CD14-positive monocyte (primary cell): ENCODE measurements around the gene TSPAN3. TPM values are rescaled to one million over a fixed set of nuclear protein-coding genes. Genes with fewer than 3 reads are reported as not detected.

Source experiments
- DNase-seq, 3 donors: peaks; one replicate each; pipeline ENCODE4 v3.0.0-alpha.2; 2011 to 2022
- H2AFZ ChIP-seq: 2 replicates; pipeline ENCODE4 v1.6.0; 2012; ENCODE audit warnings: mild to moderate bottlenecking, low read depth, low read length, inconsistent platforms; ENCODE audit not compliant: insufficient read depth, poor library complexity, severe bottlenecking
- H3K27ac ChIP-seq, 2 donors: 1 replicate in 1 of 2; 2 replicates in 1 of 2; pipeline ENCODE4 v1.5.1; 2012 to 2013; ENCODE audit warnings: low read length in 2 of 2, control low read depth in 1 of 2, inconsistent platforms in 1 of 2, low read depth in 1 of 2, mild to moderate bottlenecking in 1 of 2
- H3K27me3 ChIP-seq, 2 donors: one replicate each; pipeline versions ENCODE4 v1.6.0 to v1.6.1; 2011 to 2013; ENCODE audit warnings: low read length in 2 of 2; ENCODE audit not compliant: control insufficient read depth in 2 of 2, insufficient read depth in 2 of 2
- H3K36me3 ChIP-seq, 2 donors: replicated peaks in 1 of 2; 1 replicate in 1 of 2; 2 replicates in 1 of 2; pipeline versions ENCODE4 v1.5.1 to v1.6.1; 2012 to 2013; ENCODE audit warnings: low read length in 2 of 2, control low read depth in 1 of 2, inconsistent platforms in 1 of 2, mild to moderate bottlenecking in 1 of 2; ENCODE audit not compliant: insufficient read depth in 2 of 2, control insufficient read depth in 1 of 2
- H3K4me1 ChIP-seq, 2 donors: 1 replicate in 1 of 2; 2 replicates in 1 of 2; pipeline versions ENCODE4 v1.5.1 to v1.6.1; 2012 to 2013; ENCODE audit warnings: low read length in 2 of 2, control low read depth in 1 of 2, inconsistent platforms in 1 of 2, mild to moderate bottlenecking in 1 of 2, moderate library complexity in 1 of 2; ENCODE audit not compliant: insufficient read depth in 2 of 2, control insufficient read depth in 1 of 2
- H3K4me2 ChIP-seq: replicated peaks from 2 replicates; pipeline ENCODE3; 2012; ENCODE audit warnings: low read length, moderate library complexity, mild to moderate bottlenecking; ENCODE audit not compliant: poor library complexity, severe bottlenecking; ENCODE audit errors: extremely low read depth
- H3K4me3 ChIP-seq, 3 experiments: fragments of 200-600 bp in 1 of 3; sonication (generic) in 1 of 3; replicated peaks in 1 of 3; 1 replicate in 2 of 3; 2 replicates in 1 of 3; pipeline ENCODE4 v1.5.1; 2011 to 2013; ENCODE audit warnings: low read length in 3 of 3, mild to moderate bottlenecking in 3 of 3, control low read depth in 2 of 3, low read depth in 2 of 3, inconsistent platforms in 1 of 3, moderate library complexity in 1 of 3
- H3K79me2 ChIP-seq: 2 replicates; pipeline ENCODE4 v1.6.0; 2012; ENCODE audit warnings: mild to moderate bottlenecking, control low read depth, inconsistent platforms, low read length, moderate library complexity; ENCODE audit not compliant: insufficient read depth
- H3K9ac ChIP-seq: 2 replicates; pipeline ENCODE4 v1.6.0; 2017; ENCODE audit warnings: low read length, mild to moderate bottlenecking; ENCODE audit not compliant: insufficient read depth, poor library complexity, severe bottlenecking
- H3K9me3 ChIP-seq, 2 donors: replicated peaks in 1 of 2; 1 replicate in 1 of 2; 2 replicates in 1 of 2; pipeline versions ENCODE4 v1.5.1 to v1.6.1; 2012 to 2013; ENCODE audit warnings: low read length in 2 of 2, control low read depth in 1 of 2; ENCODE audit not compliant: control insufficient read depth in 1 of 2, insufficient read depth in 1 of 2
- H4K20me1 ChIP-seq: 2 replicates; pipeline ENCODE4 v1.6.0; 2012; ENCODE audit warnings: mild to moderate bottlenecking, low read length, control low read depth, moderate library complexity; ENCODE audit not compliant: insufficient read depth
- H3K27ac Mint-ChIP-seq, 7 donors: one replicate each; pipeline ENCODE4 v1.8.0; 2020; ENCODE audit warnings: mild to moderate bottlenecking in 7 of 7, mixed read lengths in 7 of 7, moderate library complexity in 6 of 7, inconsistent platforms in 2 of 7
- H3K27me3 Mint-ChIP-seq, 3 donors: one replicate each; pipeline ENCODE4 v1.8.0; 2021 to 2022; ENCODE audit warnings: low read depth in 3 of 3, mild to moderate bottlenecking in 3 of 3, mixed read lengths in 3 of 3, moderate library complexity in 3 of 3, inconsistent platforms in 1 of 3
- H3K36me3 Mint-ChIP-seq, 2 donors: one replicate each; pipeline ENCODE4 v1.8.0; 2020; ENCODE audit warnings: mixed read lengths in 2 of 2, inconsistent platforms in 1 of 2, mild to moderate bottlenecking in 1 of 2
- H3K4me1 Mint-ChIP-seq: one replicate; pipeline ENCODE4 v1.8.0; 2020; ENCODE audit warnings: mild to moderate bottlenecking, mixed read lengths
- H3K4me3 Mint-ChIP-seq, 2 donors: one replicate each; pipeline ENCODE4 v1.8.0; 2020; ENCODE audit warnings: mild to moderate bottlenecking in 2 of 2, mixed read lengths in 2 of 2, moderate library complexity in 1 of 2
- H3K9me3 Mint-ChIP-seq, 7 donors: one replicate each; pipeline ENCODE4 v1.8.0; 2020 to 2022; ENCODE audit warnings: mixed read lengths in 7 of 7, mild to moderate bottlenecking in 6 of 7, moderate library complexity in 6 of 7, inconsistent platforms in 2 of 7
- WGBS: methylation state at CpG from one replicate; pipeline ENCODE4 v1.1.5; 2013; ENCODE audit warnings: missing lambda C conversion rate; ENCODE audit not compliant: insufficient coverage; 5-methylcytosine and 5-hydroxymethylcytosine counted together
- intact Hi-C, 2 donors: fragments of 100-400 bp; cut with micrococcal nuclease; formaldehyde crosslinking; loops; one replicate each; pipeline versions ENCODE4 v1.15.0 to v1.15.1; 2023
- polyA plus RNA-seq, 3 donors: library from polyadenylated mRNA; depleted of rRNA in 1 of 3; unstranded in 2 of 3; stranded (reverse) in 1 of 3; fragments of 300-500 nt in 2 of 3; fragments of >200 nt in 1 of 3; fragmentation: Illumina TruSeq in 2 of 3; gene quantifications; 1 replicate in 2 of 3; 2 replicates in 1 of 3; pipeline ENCODE4 v1.2.3, GENCODE V29; 2012 to 2021
- TF ChIP-seq, protein P1 (sequence below): fragments of 200-600 bp; IDR thresholded peaks from one replicate; pipeline ENCODE4 v1.8.0; 2022; ENCODE audit warnings: antibody characterized with exemption, mild to moderate bottlenecking

The TSPAN3 gene
- polyA plus RNA-seq, 3 donors, result 26.0 to 68.0 (median 53.2) TPM

- peaks cover 34 to 51% of the 10 kb centered on the region in 2 donors for H3K36me3 ChIP-seq
- H3K9me3 Mint-ChIP-seq, result no peaks in the 10 kb centered on the region
- H3K27ac Mint-ChIP-seq, result peak overlapping the region in 6 of 7 donors; percentile 26 to 90 (median 85)
- H3K4me1 ChIP-seq, result peaks cover 64 to 87% of the 10 kb centered on the region in 2 donors
- no peak overlapping the region for H2AFZ ChIP-seq
- H3K4me1 Mint-ChIP-seq, result peaks cover 87% of the 10 kb centered on the region
- H3K36me3 Mint-ChIP-seq, result peaks cover 35 to 72% of the 10 kb centered on the region in 2 donors
- TF ChIP-seq, protein P1, sequence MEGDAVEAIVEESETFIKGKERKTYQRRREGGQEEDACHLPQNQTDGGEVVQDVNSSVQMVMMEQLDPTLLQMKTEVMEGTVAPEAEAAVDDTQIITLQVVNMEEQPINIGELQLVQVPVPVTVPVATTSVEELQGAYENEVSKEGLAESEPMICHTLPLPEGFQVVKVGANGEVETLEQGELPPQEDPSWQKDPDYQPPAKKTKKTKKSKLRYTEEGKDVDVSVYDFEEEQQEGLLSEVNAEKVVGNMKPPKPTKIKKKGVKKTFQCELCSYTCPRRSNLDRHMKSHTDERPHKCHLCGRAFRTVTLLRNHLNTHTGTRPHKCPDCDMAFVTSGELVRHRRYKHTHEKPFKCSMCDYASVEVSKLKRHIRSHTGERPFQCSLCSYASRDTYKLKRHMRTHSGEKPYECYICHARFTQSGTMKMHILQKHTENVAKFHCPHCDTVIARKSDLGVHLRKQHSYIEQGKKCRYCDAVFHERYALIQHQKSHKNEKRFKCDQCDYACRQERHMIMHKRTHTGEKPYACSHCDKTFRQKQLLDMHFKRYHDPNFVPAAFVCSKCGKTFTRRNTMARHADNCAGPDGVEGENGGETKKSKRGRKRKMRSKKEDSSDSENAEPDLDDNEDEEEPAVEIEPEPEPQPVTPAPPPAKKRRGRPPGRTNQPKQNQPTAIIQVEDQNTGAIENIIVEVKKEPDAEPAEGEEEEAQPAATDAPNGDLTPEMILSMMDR, result no peak
- no peak for DNase-seq
- intact Hi-C loops, result no loop called here
- no peak overlapping the region for H3K4me3 ChIP-seq
- no peaks in the 10 kb centered on the region for H3K9me3 ChIP-seq
- H3K27me3 ChIP-seq, result no peaks in the 10 kb centered on the region
- peak overlapping the region in 1 of 2 donors; percentile 66 for H3K27ac ChIP-seq
- no peak overlapping the region for H3K9ac ChIP-seq
- no peak overlapping the region for H3K4me3 Mint-ChIP-seq
- 69% methylated on average over 2 of the region's 4 CpGs for WGBS
- H3K4me2 ChIP-seq, result no peak overlapping the region
- H3K27me3 Mint-ChIP-seq, result peaks cover 0 to 2% (median 0%) of the 10 kb centered on the region in 3 donors
- peaks cover 100% of the 10 kb centered on the region for H3K79me2 ChIP-seq
- H4K20me1 ChIP-seq, result peaks cover 100% of the 10 kb centered on the region
These were observed 60.1 kb downstream of the TSPAN3 start for GRCh38 chr15:77010857-77011256.

DNA sequence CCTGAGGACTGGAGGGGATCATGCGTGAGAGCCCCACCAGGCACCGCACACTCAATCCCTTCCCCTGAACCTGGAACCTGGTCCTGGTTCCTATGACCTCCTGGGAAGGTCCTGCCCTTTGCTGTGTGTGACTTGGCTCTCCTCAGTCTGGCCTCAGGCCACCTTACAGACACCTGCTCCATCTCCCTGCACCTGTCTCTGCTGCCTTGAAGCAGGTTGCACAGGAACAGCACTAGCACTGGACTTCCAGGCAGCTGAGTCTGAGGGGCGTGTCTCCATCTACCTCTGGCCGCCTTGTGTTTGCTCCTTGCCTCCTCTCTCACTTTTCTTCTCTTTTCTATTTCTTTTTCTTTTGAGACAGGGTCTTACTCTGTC lies 60.6 kb downstream of the TSPAN3 start:
- Mint-ChIP-seq H3K4me3 (no peak overlapping the region), H3K4me1 (peaks cover 87% of the 10 kb centered on the region), H3K9me3 (no peaks in the 10 kb centered on the region), H3K27ac (peak overlapping the region in 6 of 7 donors; percentile 51 to 90 (median 85)), H3K36me3 (peaks cover 34 to 70% of the 10 kb centered on the region in 2 donors), H3K27me3 (peaks cover 0 to 2% (median 0%) of the 10 kb centered on the region in 3 donors)
- WGBS, result 89% methylated on average over 4 of the region's 4 CpGs
- Histone ChIP-seq H2AFZ (no peak overlapping the region), H3K36me3 (peaks cover 34 to 51% of the 10 kb centered on the region in 2 donors), H3K79me2 (peaks cover 100% of the 10 kb centered on the region), H3K4me1 (peaks cover 64 to 87% of the 10 kb centered on the region in 2 donors), H3K9me3 (no peaks in the 10 kb centered on the region), H3K9ac (no peak overlapping the region), H3K4me2 (no peak overlapping the region), H3K27me3 (no peaks in the 10 kb centered on the region), H3K4me3 (no peak overlapping the region), H3K27ac (peak overlapping the region; percentile 38 to 66), H4K20me1 (peaks cover 100% of the 10 kb centered on the region)
- no peak for DNase-seq
- intact Hi-C loops, result no loop called here
- TF ChIP-seq, protein P1, result no peak
